T-helper 2 cell treated with Interferon-gamma antibody and Interleukin-4, amounts not matched to agents 100 ng/mL and 5 ng/mL, for 36 hours (primary cell): ENCODE measurements around the gene ELOF1. TPM values are rescaled to one million over a fixed set of nuclear protein-coding genes. Genes with fewer than 3 reads are reported as not detected.
"Not testable (repeated sequence)": the region's sequence is repeated elsewhere in the genome, so short reads cannot be mapped to it uniquely, and the experiment has no call there.

Experiments used
- intact Hi-C: fragments of 100-400 bp; cut with micrococcal nuclease; formaldehyde crosslinking; loops from one replicate; pipeline ENCODE4 v1.15.1; 2023
- total RNA-seq: library from RNA; stranded (reverse); gene quantifications from 2 replicates; pipeline ENCODE4 v1.2.3, GENCODE V29; 2022

The ELOF1 gene
- total RNA-seq, 1 donor from 2014 or later = 58.5 TPM

- intact Hi-C loops = not testable (repeated sequence)
These were observed 14.3 kb upstream of the ELOF1 start for GRCh38 chr19:11573354-11573753.

GRCh38 chr19:11570039-11570462 lies 11.0 kb upstream of the ELOF1 start:
- intact Hi-C loops = no loop called here

GRCh38 chr19:11566164-11566563 lies 7.1 kb upstream of the ELOF1 start:
- intact Hi-C loops = no loop called here

- intact Hi-C loops = not testable (repeated sequence)
These were observed 6.6 kb upstream of the ELOF1 start for GRCh38 chr19:11565649-11565980.

GRCh38 chr19:11564082-11564807 lies 5.2 kb upstream of the ELOF1 start:
- intact Hi-C loops = not testable (repeated sequence)

GRCh38 chr19:11563532-11563931 lies 4.5 kb upstream of the ELOF1 start:
- intact Hi-C loops = no loop called here

- intact Hi-C loops = loop anchor here (1.0 kb wide), 2 partner anchors 21 to 27 kb away; no protein-coding TSS in a partner anchor
These were observed 1.5 kb upstream of the ELOF1 start for GRCh38 chr19:11560404-11561051.

GRCh38 chr19:11556634-11557420 lies 2.2 kb downstream of the ELOF1 start:
- intact Hi-C loops = no loop called here

- intact Hi-C loops = no loop called here
These were observed 3.8 kb downstream of the ELOF1 start for GRCh38 chr19:11555246-11555645.

- intact Hi-C loops = no loop called here
These were observed 4.9 kb downstream of the ELOF1 start for GRCh38 chr19:11554160-11554559.

- intact Hi-C loops = no loop called here
These were observed 6.2 kb downstream of the ELOF1 start for GRCh38 chr19:11552666-11553372.

GRCh38 chr19:11551603-11552235 lies 7.3 kb downstream of the ELOF1 start:
- intact Hi-C loops = no loop called here

- intact Hi-C loops = no loop called here
These were observed 8.8 kb downstream of the ELOF1 start for GRCh38 chr19:11550265-11550664.

GRCh38 chr19:11549386-11549953 lies 9.6 kb downstream of the ELOF1 start:
- intact Hi-C loops = no loop called here

- intact Hi-C loops = no loop called here
These were observed 10.9 kb downstream of the ELOF1 start for GRCh38 chr19:11547929-11548700.

GRCh38 chr19:11541238-11541637 lies 17.8 kb downstream of the ELOF1 start:
- intact Hi-C loops = no loop called here

GRCh38 chr19:11540645-11541044 lies 18.4 kb downstream of the ELOF1 start:
- intact Hi-C loops = no loop called here

- intact Hi-C loops = no loop called here
These were observed 19.3 kb downstream of the ELOF1 start for GRCh38 chr19:11539495-11540365.
